HG03025 (cell line): ENCODE data around the gene G6PC3.

Source experiments
- ATAC-seq: cut with Tn5 transposase; IDR thresholded peaks from one replicate; pipeline ENCODE4 v1.9.1; 2021; ENCODE audit warnings: mild to moderate bottlenecking, moderate library complexity; ENCODE audit not compliant: unreplicated experiment, low FRiP score

Gene G6PC3

DNA sequence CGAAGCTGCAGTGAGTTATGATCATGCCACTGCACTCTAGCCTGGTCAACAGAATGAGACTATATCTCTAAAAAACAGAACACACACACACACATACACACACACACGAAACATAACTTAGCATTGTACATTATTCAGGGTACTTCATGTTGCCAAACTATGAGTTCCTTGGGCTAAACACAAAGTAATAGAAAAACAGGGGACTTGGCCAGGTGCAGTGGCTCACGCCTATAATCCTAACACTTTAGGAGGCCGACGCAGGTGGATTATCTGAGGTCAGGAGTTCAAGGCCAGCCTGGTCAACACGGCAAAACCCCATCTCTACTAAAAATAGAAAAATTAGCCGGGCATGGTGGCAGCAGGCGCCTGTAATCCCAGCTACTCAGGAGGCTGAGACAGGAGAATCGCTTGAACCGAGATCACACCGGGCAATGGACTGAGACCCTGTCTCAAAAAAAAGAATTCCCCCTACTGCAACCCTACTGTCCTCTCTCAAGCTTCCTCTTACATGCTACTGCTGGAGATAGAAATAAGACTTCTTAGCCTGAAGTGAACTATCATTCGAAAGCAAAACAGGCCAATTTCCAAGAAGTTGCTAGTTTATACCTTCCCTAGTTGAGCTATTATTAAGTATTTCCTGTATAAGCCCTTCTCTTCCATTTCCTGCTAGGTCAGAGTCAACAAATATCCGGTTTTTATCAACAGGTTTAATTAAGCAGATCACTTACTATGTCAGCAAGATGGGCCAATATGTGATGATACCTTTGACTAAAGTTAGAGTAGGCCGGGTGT, 11.2 kb upstream of the G6PC3 start:
- no peak for ATAC-seq

- no peak for ATAC-seq
Observed at GRCh38 chr17:44061446-44061845, 9.1 kb upstream of the G6PC3 start.

- ATAC-seq: no peak
Observed at GRCh38 chr17:44062871-44063270, 7.7 kb upstream of the G6PC3 start.

DNA sequence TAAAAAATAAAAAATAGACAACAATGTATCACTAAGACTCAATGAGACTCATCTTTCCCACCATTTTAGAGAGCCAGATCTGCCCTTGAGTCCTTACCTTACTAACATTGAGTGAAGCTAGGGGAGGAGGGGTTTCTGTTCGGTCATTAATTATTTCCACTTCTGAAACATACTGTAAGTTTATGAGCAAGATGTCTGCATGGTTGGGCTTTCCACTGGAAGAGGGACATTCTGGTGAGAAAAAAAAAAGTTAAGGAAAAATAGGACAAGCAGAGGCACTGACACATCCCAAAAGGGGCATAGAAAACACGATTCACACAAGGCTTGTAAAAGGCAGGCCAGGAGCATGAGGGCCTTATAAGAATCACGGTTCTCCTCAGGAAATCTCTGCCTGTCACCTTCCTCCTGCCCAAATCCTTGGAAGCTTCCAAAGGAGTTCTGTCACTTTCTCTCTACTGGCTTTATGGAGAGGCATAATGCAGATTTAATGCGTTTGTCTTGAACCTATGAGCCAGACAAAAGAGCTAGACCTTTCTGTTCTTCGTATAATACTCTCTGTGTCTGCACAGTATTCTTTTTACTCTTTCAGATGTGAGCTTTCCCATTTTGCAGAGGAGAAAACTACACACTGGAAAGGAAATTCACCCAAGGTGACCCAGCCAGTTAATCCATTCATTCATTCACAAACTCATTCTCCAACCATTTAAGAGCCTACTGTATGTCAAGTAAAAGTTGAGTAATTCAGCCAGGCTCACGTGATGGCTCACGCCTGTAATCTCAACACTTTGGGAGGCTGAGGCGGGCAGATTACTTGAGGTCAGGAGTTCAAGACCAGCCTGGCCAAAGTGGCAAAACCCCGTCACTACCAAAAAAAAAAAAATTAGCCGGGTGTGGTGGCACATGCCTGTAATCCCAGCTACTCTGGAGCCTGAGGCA, 6.6 kb upstream of the G6PC3 start:
- no peak for ATAC-seq

DNA sequence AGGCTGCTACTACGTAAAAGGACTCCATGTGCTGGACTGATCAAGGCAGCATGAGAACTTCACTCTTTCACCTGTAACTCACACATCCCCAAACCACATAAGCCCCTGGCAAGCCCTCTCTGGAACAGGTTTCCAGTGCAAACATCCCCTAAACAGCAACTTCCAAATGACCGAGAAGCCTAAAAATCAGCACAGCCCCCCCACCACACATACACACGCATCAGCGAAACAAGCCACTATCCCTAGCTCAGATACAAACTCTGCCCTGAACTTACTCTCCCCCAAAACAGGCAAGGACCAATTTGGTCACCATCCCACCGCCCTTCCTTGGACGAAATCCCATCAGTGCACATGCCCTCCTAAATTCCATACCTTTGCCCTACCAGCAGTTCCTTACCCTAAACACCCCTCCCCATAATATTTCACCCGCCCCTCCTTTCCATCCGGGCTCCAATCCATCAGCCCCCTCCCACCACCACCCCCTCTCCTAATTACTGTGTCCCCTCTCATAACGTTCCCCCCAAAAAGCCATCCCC, 4.8 kb upstream of the G6PC3 start:
- ATAC-seq: no peak

- no peak for ATAC-seq
Observed at GRCh38 chr17:44066204-44066930, 4.2 kb upstream of the G6PC3 start, which contains the start of gene LSM12. Gene LSM12, minus strand, starts transcription at chr17:44066671. Its CDS starts 84 bp downstream, at chr17:44066587.

- no peak for ATAC-seq
Observed at GRCh38 chr17:44067545-44067940, 3.0 kb upstream of the G6PC3 start.

- ATAC-seq: no peak
Observed at GRCh38 chr17:44069974-44070454, 521 bp upstream of the G6PC3 start.

DNA sequence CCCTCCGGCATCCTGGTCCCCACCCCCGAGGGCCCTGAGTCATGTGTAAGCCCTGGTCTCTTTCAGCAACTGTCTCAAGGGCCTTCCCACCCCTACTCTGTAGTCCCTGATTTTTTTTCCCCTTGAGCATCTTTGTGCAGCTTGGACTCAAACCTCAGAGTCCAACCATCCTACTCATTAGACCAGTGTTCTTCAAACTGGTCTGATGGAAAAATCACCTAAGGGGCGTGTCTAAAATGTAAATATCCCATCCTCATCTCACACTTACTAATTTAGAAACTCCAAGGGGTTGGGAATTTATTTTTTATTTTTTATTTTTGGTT, 624 bp downstream of the G6PC3 start:
- no peak for ATAC-seq

DNA sequence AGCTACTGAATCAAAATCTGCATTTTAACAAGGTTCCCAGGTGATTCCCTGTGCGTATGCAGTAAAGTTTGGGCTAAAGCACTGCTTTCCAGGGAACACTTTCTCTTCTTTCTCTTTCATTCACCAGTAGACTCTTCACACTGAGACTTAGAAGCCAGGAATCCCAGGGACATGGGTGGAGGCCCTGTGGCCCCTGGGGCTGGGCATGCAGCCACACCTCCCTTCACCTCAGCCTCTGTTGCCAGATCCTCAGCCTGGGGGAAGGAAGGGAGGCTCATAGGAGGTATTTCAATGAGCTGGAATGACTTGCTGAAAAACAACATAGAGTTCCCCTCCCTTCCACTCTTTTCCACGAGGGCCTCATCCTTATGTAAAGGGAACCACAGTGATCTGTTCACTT, 1.2 kb downstream of the G6PC3 start:
- ATAC-seq: no peak

DNA sequence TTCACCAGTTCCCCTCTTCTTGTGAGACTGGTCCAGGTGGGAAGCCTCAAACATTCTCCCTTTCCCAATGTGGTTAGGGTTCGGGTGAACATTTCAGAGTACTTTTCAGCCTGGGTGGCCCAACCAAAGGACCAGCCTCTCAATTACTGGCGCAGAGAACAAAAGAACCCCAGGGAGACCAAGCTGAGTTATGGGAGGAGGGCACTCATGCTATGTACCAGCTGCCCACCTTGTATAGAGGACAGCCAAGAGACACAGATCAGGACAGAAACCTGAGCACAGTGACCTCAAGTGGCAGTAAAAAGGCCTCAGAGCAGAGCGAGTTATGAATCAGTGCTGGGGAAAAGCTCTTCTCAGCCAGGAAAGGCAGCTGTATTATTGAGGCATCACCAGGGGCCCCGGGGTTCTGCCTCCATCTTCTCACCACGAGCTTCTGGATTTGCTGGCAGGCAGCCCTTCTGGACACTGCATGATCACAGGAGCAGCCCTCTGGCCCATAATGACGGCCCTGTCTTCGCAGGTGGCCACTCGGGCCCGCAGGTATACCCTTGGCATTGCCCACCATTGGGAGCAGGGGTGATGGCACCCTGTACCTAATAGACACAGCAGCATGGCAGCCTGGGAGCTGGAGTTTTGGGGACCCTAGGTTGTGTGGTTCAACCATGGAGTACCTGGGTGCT, 3.8 kb downstream of the G6PC3 start:
- ATAC-seq: no peak

- no peak for ATAC-seq
Observed at GRCh38 chr17:44074911-44075285, 4.4 kb downstream of the G6PC3 start.

GRCh38 chr17:44075598-44076293, 5.2 kb downstream of the G6PC3 start:
- no peak for ATAC-seq

- no peak for ATAC-seq
Observed at GRCh38 chr17:44076716-44077594, 6.4 kb downstream of the G6PC3 start.

GRCh38 chr17:44077595-44077909, 7.0 kb downstream of the G6PC3 start:
- ATAC-seq: no peak

GRCh38 chr17:44078412-44078811, 7.9 kb downstream of the G6PC3 start:
- no peak for ATAC-seq

DNA sequence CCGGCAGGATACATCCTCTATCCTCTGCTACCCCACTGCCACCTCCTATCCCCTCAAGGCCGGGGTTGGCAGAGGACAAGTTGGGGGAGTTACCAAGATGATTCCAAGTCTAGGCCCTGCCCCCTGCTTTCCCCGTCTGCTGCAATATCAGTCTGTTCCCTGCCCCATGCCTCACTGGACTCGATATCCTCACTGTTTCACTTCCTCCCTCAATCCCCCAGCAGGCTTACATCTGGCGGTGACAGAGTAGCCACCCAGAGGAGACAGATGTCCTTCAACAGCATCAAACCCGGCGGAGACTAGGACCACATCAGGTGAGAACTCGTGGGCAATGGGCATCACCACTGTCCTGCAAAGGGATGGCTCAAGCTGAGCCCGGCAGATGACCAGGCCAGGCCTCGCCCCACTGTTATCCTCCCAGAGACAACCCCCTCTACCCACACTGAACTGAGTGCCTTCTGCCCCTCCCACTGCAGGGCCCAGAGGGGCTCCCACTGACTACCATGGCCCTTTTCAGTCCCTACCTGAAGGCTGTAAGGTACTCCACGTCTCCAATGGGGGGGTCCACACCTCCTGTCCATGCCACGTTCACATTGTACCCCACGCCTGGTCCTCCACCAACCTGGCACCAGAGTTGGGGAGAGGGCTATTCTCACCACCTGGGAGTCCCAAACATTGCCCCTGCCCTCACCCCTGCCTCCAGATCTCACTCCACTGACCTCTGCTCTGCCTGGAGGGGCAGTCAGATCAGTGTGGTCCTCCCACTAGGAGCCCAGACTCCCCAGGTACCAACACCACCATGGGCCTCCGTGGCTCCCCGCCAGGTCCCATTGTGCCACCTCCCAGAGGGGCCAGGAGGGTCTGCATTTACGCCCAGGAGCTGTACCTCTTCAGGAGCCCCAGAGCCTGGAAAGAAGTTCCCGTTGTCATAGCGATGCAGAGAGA, 9.6 kb downstream of the G6PC3 start:
- no peak for ATAC-seq

- ATAC-seq: no peak
Observed at GRCh38 chr17:44081681-44082080, 11.1 kb downstream of the G6PC3 start.
